Panc1 (cell line): Measurements from ENCODE around the gene VPS41. TPM values are rescaled to one million over a fixed set of nuclear protein-coding genes. Genes with fewer than 3 reads are reported as not detected.

Experiments
- ATAC-seq: fragments of 200-7000 bp; cut with Tn5 transposase; 2 replicates; pipeline ENCODE4 v1.9.1; 2020; ENCODE audit warnings: mild to moderate bottlenecking, moderate library complexity
- BruUV-seq: library from RNA; stranded (reverse); fragments of 400-500 nt; replicated peaks from 2 replicates; lab custom pipeline; 2021; lab: Mats Ljungman, UMichigan
- CTCF ChIA-PET: fragments of 300-600 bp; sonication (Branson Sonifier 250); formaldehyde crosslinking; loops from one replicate; lab custom pipeline; 2022; ENCODE audit warnings: antibody characterized with exemption; lab: Charles Lee
- POLR2A ChIA-PET: fragments of 300-600 bp; sonication (Branson Sonifier 250); formaldehyde crosslinking; loops from one replicate; lab custom pipeline; 2022; ENCODE audit warnings: antibody characterized with exemption; lab: Charles Lee
- DNase-seq: peaks from one replicate; pipeline ENCODE4 v3.0.0-alpha.2; 2010; ENCODE audit warnings: low read depth, low spot score
- H3K27ac ChIP-seq: 2 replicates; pipeline ENCODE4 v1.5.1; 2011; ENCODE audit warnings: mild to moderate bottlenecking, low read length, inconsistent platforms
- H3K27me3 ChIP-seq: fragments of 200-500 bp; sonication (Bioruptor generic); 2 replicates; pipeline ENCODE4 v1.6.0; 2014; ENCODE audit warnings: low read length, inconsistent platforms; ENCODE audit not compliant: control insufficient read depth, insufficient read depth
- H3K36me3 ChIP-seq: fragments of 200-500 bp; sonication (Bioruptor generic); 2 replicates; pipeline ENCODE4 v1.5.1; 2014; ENCODE audit warnings: inconsistent platforms, mild to moderate bottlenecking, low read length, moderate library complexity; ENCODE audit not compliant: control insufficient read depth, insufficient read depth
- H3K4me1 ChIP-seq: 2 replicates; pipeline ENCODE4 v1.5.1; 2011; ENCODE audit warnings: inconsistent platforms, mild to moderate bottlenecking, low read length, moderate library complexity; ENCODE audit not compliant: control insufficient read depth, insufficient read depth
- H3K4me3 ChIP-seq, 2 experiments: 2 replicates each; pipeline ENCODE4 v1.5.1; 2011 to 2012; ENCODE audit warnings: low read depth in 2 of 2, low read length in 2 of 2, mild to moderate bottlenecking in 2 of 2, inconsistent platforms in 1 of 2, moderate library complexity in 1 of 2
- H3K9me3 ChIP-seq: fragments of 200-500 bp; sonication (Bioruptor generic); 2 replicates; pipeline ENCODE4 v1.5.1; 2014; ENCODE audit warnings: low read depth, mild to moderate bottlenecking, inconsistent platforms, low read length, moderate library complexity; ENCODE audit not compliant: control insufficient read depth, insufficient read depth
- POLR2AphosphoS5 ChIP-seq: IDR thresholded peaks from 2 replicates; pipeline ENCODE4 v1.6.1; 2012; ENCODE audit warnings: mild to moderate bottlenecking, low read depth, low read length, moderate library complexity
- SIN3A ChIP-seq: IDR thresholded peaks from 2 replicates; pipeline ENCODE4 v1.6.1; 2012; ENCODE audit warnings: low read depth, mild to moderate bottlenecking, low read length, moderate library complexity, borderline replicate concordance; ENCODE audit not compliant: insufficient read depth
- TCF7L2 ChIP-seq: IDR thresholded peaks from 2 replicates; pipeline ENCODE4 v1.6.1; 2011; ENCODE audit warnings: mild to moderate bottlenecking, low read depth, low read length, inconsistent platforms
- in situ Hi-C: cut with HindIII; loops from 2 replicates; pipeline ENCODE4 v1.10.0; 2016; ENCODE audit warnings: low sequenced_read_pairs, low pct_unique_long_range_greater_than_20kb
- intact Hi-C: fragments of 100-400 bp; cut with micrococcal nuclease; formaldehyde crosslinking; loops from one replicate; pipeline ENCODE4 v1.10.0; 2022; ENCODE audit not compliant: unreplicated experiment
- total RNA-seq: library from RNA; stranded (reverse); gene quantifications from one replicate; pipeline ENCODE4 v1.2.1, GENCODE V29; 2021; ENCODE audit not compliant: unreplicated experiment
- TF ChIP-seq, protein P1 (sequence below), 2 experiments: IDR thresholded peaks; 2 replicates each; pipeline ENCODE4 v1.6.1; 2011 to 2012; ENCODE audit warnings: low read depth in 2 of 2, control low read depth in 1 of 2, low read length in 1 of 2, mild to moderate bottlenecking in 1 of 2, moderate library complexity in 1 of 2; ENCODE audit not compliant: insufficient read depth in 1 of 2
- TF ChIP-seq, protein P2 (sequence below): fragments of 450-650 bp; IDR thresholded peaks from 2 replicates; pipeline ENCODE4 v1.5.1; 2017; ENCODE audit warnings: mild to moderate bottlenecking

VPS41 gene
- total RNA-seq, 1 experiment from 2014 or later = 127 TPM

DNA sequence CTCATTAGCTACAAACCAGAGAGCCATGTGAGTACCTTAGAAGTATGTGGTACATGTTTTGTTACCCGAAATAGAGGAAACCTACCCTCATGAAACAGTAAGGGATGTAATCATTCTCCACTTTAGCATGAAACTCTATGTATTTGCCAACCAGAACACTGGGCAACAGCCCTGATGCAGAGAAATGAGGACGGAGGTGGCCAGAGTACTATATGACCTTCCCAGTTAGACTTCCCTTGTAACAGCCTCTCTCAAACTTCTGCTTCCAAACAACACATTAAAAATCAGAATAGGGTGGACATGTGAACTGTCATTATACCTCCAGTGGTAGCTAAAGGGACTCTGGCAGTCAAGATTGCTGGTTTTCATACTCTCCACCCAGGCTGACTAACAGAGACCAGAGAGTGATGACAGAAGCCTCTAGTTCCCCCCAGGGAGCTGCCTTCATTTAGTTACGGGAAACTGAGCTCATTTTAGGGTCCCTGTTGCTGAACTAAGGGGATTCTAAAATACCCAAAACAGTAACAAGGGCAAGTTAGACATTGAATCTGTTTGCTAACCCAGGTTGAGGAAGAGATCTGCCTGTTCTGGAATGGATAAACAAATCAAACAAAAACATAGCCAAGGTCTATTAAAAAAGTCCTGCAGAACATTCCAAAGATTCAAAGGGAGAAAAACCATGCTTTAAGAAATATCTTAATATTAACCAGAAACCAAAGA lies 83.1 kb downstream of the VPS41 start:
- Histone ChIP-seq H3K4me3 (no peak overlapping the region), H3K27ac (no peak overlapping the region), H3K4me1 (no peaks in the 10 kb centered on the region), H3K36me3 (no peaks in the 10 kb centered on the region), H3K27me3 (no peaks in the 10 kb centered on the region), H3K9me3 (no peaks in the 10 kb centered on the region)
- ATAC-seq (no peak), DNase-seq (no peak)
- in situ Hi-C loops = no loop called here
- intact Hi-C loops = no loop called here
- no peak for TF ChIP-seq SIN3A
- no peak for TF ChIP-seq POLR2AphosphoS5
- TF ChIP-seq TCF7L2 = no peak
- TF ChIP-seq, protein P1, sequence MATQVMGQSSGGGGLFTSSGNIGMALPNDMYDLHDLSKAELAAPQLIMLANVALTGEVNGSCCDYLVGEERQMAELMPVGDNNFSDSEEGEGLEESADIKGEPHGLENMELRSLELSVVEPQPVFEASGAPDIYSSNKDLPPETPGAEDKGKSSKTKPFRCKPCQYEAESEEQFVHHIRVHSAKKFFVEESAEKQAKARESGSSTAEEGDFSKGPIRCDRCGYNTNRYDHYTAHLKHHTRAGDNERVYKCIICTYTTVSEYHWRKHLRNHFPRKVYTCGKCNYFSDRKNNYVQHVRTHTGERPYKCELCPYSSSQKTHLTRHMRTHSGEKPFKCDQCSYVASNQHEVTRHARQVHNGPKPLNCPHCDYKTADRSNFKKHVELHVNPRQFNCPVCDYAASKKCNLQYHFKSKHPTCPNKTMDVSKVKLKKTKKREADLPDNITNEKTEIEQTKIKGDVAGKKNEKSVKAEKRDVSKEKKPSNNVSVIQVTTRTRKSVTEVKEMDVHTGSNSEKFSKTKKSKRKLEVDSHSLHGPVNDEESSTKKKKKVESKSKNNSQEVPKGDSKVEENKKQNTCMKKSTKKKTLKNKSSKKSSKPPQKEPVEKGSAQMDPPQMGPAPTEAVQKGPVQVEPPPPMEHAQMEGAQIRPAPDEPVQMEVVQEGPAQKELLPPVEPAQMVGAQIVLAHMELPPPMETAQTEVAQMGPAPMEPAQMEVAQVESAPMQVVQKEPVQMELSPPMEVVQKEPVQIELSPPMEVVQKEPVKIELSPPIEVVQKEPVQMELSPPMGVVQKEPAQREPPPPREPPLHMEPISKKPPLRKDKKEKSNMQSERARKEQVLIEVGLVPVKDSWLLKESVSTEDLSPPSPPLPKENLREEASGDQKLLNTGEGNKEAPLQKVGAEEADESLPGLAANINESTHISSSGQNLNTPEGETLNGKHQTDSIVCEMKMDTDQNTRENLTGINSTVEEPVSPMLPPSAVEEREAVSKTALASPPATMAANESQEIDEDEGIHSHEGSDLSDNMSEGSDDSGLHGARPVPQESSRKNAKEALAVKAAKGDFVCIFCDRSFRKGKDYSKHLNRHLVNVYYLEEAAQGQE (IDR thresholded peaks at IDR 0.05; ENCODE audit: insufficient read depth in 1 of 2, low read depth in 2 of 2, low read length in 1 of 2) = no peak
- TF ChIP-seq, protein P2, sequence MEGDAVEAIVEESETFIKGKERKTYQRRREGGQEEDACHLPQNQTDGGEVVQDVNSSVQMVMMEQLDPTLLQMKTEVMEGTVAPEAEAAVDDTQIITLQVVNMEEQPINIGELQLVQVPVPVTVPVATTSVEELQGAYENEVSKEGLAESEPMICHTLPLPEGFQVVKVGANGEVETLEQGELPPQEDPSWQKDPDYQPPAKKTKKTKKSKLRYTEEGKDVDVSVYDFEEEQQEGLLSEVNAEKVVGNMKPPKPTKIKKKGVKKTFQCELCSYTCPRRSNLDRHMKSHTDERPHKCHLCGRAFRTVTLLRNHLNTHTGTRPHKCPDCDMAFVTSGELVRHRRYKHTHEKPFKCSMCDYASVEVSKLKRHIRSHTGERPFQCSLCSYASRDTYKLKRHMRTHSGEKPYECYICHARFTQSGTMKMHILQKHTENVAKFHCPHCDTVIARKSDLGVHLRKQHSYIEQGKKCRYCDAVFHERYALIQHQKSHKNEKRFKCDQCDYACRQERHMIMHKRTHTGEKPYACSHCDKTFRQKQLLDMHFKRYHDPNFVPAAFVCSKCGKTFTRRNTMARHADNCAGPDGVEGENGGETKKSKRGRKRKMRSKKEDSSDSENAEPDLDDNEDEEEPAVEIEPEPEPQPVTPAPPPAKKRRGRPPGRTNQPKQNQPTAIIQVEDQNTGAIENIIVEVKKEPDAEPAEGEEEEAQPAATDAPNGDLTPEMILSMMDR = no peak
- CTCF ChIA-PET = no interaction called here
- POLR2A ChIA-PET = no interaction called here
- BruUV-seq = no TSS peak

DNA sequence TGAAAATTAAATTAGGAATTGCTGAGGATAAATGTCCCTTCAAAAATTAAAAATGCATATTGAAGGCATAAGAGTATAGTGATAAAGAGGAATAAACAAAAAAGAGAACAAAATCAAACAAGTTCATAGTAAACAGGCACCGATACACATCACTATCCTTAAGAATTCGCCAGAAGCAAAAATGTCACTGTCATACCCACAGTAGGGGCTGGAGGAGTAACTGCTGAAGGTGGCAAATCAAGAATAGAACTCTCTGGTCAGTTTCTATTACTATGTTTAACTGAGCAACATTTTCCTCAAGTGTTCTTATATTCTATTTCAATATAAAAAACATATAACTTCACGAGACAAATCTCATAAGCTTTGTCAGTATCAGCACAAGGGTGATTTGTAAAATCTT lies 84.0 kb downstream of the VPS41 start:
- in situ Hi-C loops = no loop called here
- Histone ChIP-seq H3K27me3 (no peaks in the 10 kb centered on the region), H3K4me1 (no peaks in the 10 kb centered on the region), H3K36me3 (no peaks in the 10 kb centered on the region), H3K4me3 (no peak overlapping the region), H3K27ac (no peak overlapping the region), H3K9me3 (no peaks in the 10 kb centered on the region)
- ChIA-PET CTCF (no interaction called here), POLR2A (no interaction called here)
- no peak for TF ChIP-seq POLR2AphosphoS5
- TF ChIP-seq, protein P2 = no peak
- no peak for DNase-seq
- ATAC-seq = no peak
- no TSS peak for BruUV-seq
- intact Hi-C loops = no loop called here
